SJSA1 (cell line): Measurements from ENCODE around the gene TXNDC11. TPM values are rescaled to one million over a fixed set of nuclear protein-coding genes. Genes with fewer than 3 reads are reported as not detected.

Experiments used
- DNase-seq, 2 experiments: peaks; one replicate each; pipeline ENCODE4 v3.0.0-alpha.2; 2015 to 2020; ENCODE audit warnings: low spot score in 2 of 2, low read depth in 1 of 2
- H3K27ac ChIP-seq: fragments of 250-450 bp; sonication (Bioruptor Pico); 2 replicates; pipeline ENCODE4 v1.5.1; 2020; ENCODE audit warnings: mild to moderate bottlenecking, moderate library complexity
- H3K27me3 ChIP-seq: fragments of 250-450 bp; sonication (Bioruptor Pico); replicated peaks from 2 replicates; pipeline ENCODE4 v1.5.1; 2020; ENCODE audit warnings: mild to moderate bottlenecking, moderate library complexity
- H3K36me3 ChIP-seq: fragments of 250-450 bp; sonication (Bioruptor Pico); 2 replicates; pipeline ENCODE4 v1.5.1; 2020; ENCODE audit warnings: mild to moderate bottlenecking
- H3K4me1 ChIP-seq: fragments of 250-450 bp; sonication (Bioruptor Pico); replicated peaks from 2 replicates; pipeline ENCODE4 v1.6.1; 2021; ENCODE audit warnings: mild to moderate bottlenecking
- H3K4me3 ChIP-seq: fragments of 250-450 bp; sonication (Bioruptor Pico); 2 replicates; pipeline ENCODE4 v1.5.1; 2020; ENCODE audit warnings: mild to moderate bottlenecking
- H3K9me3 ChIP-seq: fragments of 250-450 bp; sonication (Bioruptor Pico); replicated peaks from 2 replicates; pipeline ENCODE4 v1.5.1; 2020; ENCODE audit warnings: mild to moderate bottlenecking
- total RNA-seq: library from RNA; depleted of rRNA; stranded (reverse); fragments of >200 nt; shearing (Covaris generic); gene quantifications from 2 replicates; pipeline ENCODE4 v1.2.3, GENCODE V29; 2014

The TXNDC11 gene
- total RNA-seq, 1 experiment from 2014 or later, result 29.7 TPM

GRCh38 chr16:11669380-11670146 lies 73.1 kb downstream of the TXNDC11 start:
- H3K27ac ChIP-seq, result no peak overlapping the region
- H3K4me1 ChIP-seq, result peaks cover 21% of the 10 kb centered on the region
- no peaks in the 10 kb centered on the region for H3K27me3 ChIP-seq
- H3K36me3 ChIP-seq, result no peaks in the 10 kb centered on the region
- H3K4me3 ChIP-seq, result peak overlapping the region; percentile 53
- no peak for DNase-seq
- H3K9me3 ChIP-seq, result 0 out of 2 replicates have a peak, but pooled peaks cover 6% of the 10 kb centered on the region

- no peaks in the 10 kb centered on the region for H3K27me3 ChIP-seq
- H3K4me3 ChIP-seq, result peak overlapping the region; percentile 53
- H3K4me1 ChIP-seq, result peaks cover 22% of the 10 kb centered on the region
- no peak for DNase-seq
- H3K36me3 ChIP-seq, result no peaks in the 10 kb centered on the region
- H3K9me3 ChIP-seq, result 0 out of 2 replicates have a peak, but pooled peaks cover 6% of the 10 kb centered on the region
- no peak overlapping the region for H3K27ac ChIP-seq
These were observed 73.9 kb downstream of the TXNDC11 start for GRCh38 chr16:11668623-11669379.

GRCh38 chr16:11667824-11668622 lies 74.6 kb downstream of the TXNDC11 start, which contains the start of gene SNN:
Gene SNN, plus strand, starts transcription at chr16:11668455. Its CDS starts 7,605 bp downstream, at chr16:11676060.
- Histone ChIP-seq H3K27ac (peak within 1 kb of the TSS; percentile 54; the same call in 1 of the 2 replicates), H3K4me3 (peak within 1 kb of the TSS; percentile 53), H3K27me3 (no peaks in the 10 kb centered on the region), H3K9me3 (0 out of 2 replicates have a peak, but pooled peaks cover 6% of the 10 kb centered on the region), H3K36me3 (no peaks in the 10 kb centered on the region), H3K4me1 (peaks cover 22% of the 10 kb centered on the region)
- DNase-seq, result peak; percentile 43 to 87

GRCh38 chr16:11667221-11667823 lies 75.3 kb downstream of the TXNDC11 start:
- Histone ChIP-seq H3K27ac (no peak overlapping the region), H3K4me1 (peaks cover 22% of the 10 kb centered on the region), H3K27me3 (no peaks in the 10 kb centered on the region), H3K9me3 (0 out of 2 replicates have a peak, but pooled peaks cover 6% of the 10 kb centered on the region), H3K4me3 (no peak overlapping the region), H3K36me3 (no peaks in the 10 kb centered on the region)
- no peak for DNase-seq

GRCh38 chr16:11666103-11667055 lies 76.3 kb downstream of the TXNDC11 start:
- no peak for DNase-seq
- Histone ChIP-seq H3K36me3 (no peaks in the 10 kb centered on the region), H3K27me3 (no peaks in the 10 kb centered on the region), H3K4me3 (no peak overlapping the region), H3K9me3 (0 out of 2 replicates have a peak, but pooled peaks cover 6% of the 10 kb centered on the region), H3K4me1 (peaks cover 22% of the 10 kb centered on the region), H3K27ac (no peak overlapping the region)

DNA sequence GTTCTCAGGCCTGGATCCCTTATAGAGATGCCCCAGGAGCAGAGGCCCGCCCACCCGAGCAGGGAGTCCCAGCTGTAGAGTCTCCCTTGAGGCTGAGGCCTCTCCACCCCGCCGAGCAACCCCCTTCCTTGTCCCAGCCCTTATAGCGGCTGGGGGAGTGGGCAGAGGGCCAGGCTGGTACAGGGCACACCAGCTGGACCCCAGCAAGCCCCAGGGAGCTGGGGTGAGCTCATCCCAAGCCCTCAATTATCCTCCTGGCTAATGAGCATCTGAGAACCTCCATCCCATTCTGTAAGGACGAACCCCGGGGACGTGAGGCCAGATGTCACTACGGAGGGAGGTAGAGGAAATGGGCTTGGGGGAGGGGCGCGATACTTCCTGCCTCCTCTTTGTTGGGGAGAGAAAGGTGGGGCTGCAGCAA lies 77.6 kb downstream of the TXNDC11 start:
- H3K9me3 ChIP-seq, result 0 out of 2 replicates have a peak, but pooled peaks cover 6% of the 10 kb centered on the region
- H3K36me3 ChIP-seq, result no peaks in the 10 kb centered on the region
- H3K27ac ChIP-seq, result no peak overlapping the region
- peaks cover 22% of the 10 kb centered on the region for H3K4me1 ChIP-seq
- H3K27me3 ChIP-seq, result no peaks in the 10 kb centered on the region
- DNase-seq, result no peak
- H3K4me3 ChIP-seq, result no peak overlapping the region

DNA sequence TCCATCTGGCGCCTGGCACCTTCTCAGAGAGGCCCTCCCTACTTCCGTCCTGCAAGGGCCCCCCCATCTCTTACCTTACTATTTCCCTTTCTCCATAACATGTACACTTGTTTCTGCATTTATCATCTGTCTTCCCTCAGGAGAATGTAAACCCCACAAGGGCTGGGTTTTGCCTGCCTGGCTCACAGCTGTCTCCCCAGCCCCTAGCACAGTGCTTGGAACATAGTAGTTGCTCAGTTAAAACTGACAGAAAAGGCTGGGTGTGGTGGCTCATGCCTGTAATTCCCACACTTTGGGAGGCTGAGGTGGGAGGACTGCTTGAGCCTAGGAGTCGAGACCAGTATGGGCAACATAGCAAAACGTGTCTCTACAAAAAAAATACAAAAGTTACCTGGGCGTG lies 80.1 kb downstream of the TXNDC11 start:
- Histone ChIP-seq H3K4me3 (no peak overlapping the region), H3K9me3 (no peaks in the 10 kb centered on the region), H3K36me3 (no peaks in the 10 kb centered on the region), H3K27me3 (no peaks in the 10 kb centered on the region), H3K27ac (no peak overlapping the region), H3K4me1 (peaks cover 5% of the 10 kb centered on the region; the same call in 1 of the 2 replicates)
- DNase-seq, result no peak

- no peak for DNase-seq
- H3K27ac ChIP-seq, result no peak overlapping the region
- H3K27me3 ChIP-seq, result no peaks in the 10 kb centered on the region
- H3K9me3 ChIP-seq, result no peaks in the 10 kb centered on the region
- no peaks in the 10 kb centered on the region for H3K36me3 ChIP-seq
- H3K4me1 ChIP-seq, result peaks cover 5% of the 10 kb centered on the region; the same call in 1 of the 2 replicates
- no peak overlapping the region for H3K4me3 ChIP-seq
These were observed 82.1 kb downstream of the TXNDC11 start for GRCh38 chr16:11660565-11660964.

DNA sequence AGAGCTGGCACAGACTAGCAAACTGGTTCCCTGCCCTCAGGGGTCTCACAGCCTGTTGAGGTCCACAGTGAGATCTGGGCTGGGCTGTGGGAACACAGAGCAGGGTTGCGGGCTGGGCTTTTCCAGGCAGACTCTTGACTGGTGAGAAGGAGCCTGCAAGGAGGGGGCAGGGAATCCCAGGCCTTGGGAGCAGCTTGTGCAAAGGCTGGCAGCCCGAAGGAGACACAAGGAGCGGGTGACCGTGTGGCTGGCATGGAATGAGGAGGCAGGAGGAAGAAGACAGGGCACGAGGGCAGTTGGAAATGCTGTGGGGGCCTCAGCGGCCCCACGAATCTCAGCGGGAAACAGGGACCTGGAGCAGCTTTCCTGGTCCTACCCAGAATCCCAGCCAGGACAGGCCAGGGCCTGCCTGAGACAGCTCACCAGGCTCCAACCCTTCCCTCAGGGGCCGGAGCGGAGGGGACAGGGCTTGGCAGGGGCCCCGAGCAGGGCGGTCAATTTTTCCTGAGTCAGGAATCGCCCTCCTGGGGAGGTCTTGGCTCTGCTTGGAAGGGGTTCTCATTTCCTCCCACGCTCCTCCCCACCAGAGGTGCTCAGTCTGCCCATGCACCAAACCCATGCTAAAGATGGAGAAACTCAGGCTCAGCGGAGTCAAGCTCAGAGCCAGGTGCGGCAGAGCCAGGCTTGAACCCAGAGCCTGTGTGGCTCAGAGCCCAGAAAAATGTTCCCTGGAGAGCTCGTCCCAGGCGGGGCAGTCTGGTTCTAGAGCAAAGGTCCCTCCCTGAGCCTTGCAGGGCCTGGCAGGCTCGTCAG lies 83.6 kb downstream of the TXNDC11 start:
- Histone ChIP-seq H3K4me3 (no peak overlapping the region), H3K4me1 (no peaks in the 10 kb centered on the region), H3K9me3 (no peaks in the 10 kb centered on the region), H3K27me3 (no peaks in the 10 kb centered on the region), H3K27ac (no peak overlapping the region), H3K36me3 (no peaks in the 10 kb centered on the region)
- no peak for DNase-seq

- Histone ChIP-seq H3K4me3 (no peak overlapping the region), H3K9me3 (no peaks in the 10 kb centered on the region), H3K36me3 (no peaks in the 10 kb centered on the region), H3K27ac (no peak overlapping the region), H3K27me3 (no peaks in the 10 kb centered on the region), H3K4me1 (no peaks in the 10 kb centered on the region)
- no peak for DNase-seq
These were observed 85.1 kb downstream of the TXNDC11 start for GRCh38 chr16:11657556-11657955.

DNA sequence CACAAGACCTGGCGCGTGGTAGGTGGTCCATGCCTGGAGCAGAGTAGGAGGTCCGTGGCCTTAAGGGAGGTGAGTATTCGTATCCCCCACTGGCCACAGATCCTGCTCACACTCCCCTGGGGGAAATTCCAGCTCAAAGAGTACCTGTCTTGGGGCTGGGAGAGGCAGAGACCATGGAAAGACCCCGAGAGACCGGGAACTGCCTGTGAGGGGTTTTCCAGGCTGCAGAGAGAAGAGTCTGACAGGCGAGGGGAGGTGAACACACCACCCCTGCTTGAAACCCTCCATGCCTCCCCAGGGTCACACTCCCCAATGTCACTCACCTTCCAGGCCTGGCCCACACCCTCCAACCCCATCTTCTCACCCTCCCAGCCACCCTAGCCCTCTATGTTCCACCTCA lies 87.0 kb downstream of the TXNDC11 start:
- Histone ChIP-seq H3K9me3 (no peaks in the 10 kb centered on the region), H3K4me1 (no peaks in the 10 kb centered on the region), H3K4me3 (no peak overlapping the region), H3K27ac (no peak overlapping the region), H3K27me3 (no peaks in the 10 kb centered on the region), H3K36me3 (no peaks in the 10 kb centered on the region)
- no peak for DNase-seq

DNA sequence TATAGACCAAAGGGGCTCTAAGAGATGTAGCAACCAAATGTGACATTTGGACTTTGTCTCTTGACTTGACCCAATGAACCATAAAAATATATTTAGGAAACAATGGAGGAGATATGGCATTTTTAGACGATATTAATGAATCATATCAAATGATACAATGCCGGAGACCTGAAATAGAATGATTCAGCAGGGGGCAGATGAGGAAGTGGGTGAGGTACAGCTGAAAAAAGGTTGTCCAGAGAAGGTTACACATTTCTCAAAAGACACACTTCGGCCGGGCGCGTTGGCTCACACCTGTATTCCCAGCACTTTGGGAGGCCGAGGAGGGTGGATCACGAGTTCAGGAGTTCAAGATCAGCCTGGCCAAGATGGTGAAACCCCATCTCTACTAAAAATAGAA lies 90.9 kb downstream of the TXNDC11 start:
- no peaks in the 10 kb centered on the region for H3K27me3 ChIP-seq
- DNase-seq, result no peak
- no peaks in the 10 kb centered on the region for H3K9me3 ChIP-seq
- no peak overlapping the region for H3K4me3 ChIP-seq
- H3K4me1 ChIP-seq, result no peaks in the 10 kb centered on the region
- H3K36me3 ChIP-seq, result no peaks in the 10 kb centered on the region
- no peak overlapping the region for H3K27ac ChIP-seq
